Sigmoid colon (tissue), 7 donors: ENCODE results near the gene ATF5. TPM values are rescaled to one million over a fixed set of nuclear protein-coding genes. Genes with fewer than 3 reads are reported as not detected.

Source experiments
- DNase-seq: peaks from one replicate; pipeline ENCODE4 v3.0.0-alpha.2; 2019
- H3K27ac ChIP-seq, 4 donors: fragments of 200-600 bp; sonication (generic); one replicate each; pipeline ENCODE4 v1.5.1; 2016 to 2019; ENCODE audit warnings: mild to moderate bottlenecking in 1 of 4
- H3K27me3 ChIP-seq, 3 donors: fragments of 200-600 bp; sonication (generic); one replicate each; pipeline ENCODE4 v1.5.1; 2019; ENCODE audit warnings: mild to moderate bottlenecking in 1 of 3
- H3K36me3 ChIP-seq, 4 donors: fragments of 200-600 bp; sonication (generic); one replicate each; pipeline ENCODE4 v1.5.1; 2016 to 2019
- H3K4me1 ChIP-seq, 4 donors: fragments of 200-600 bp; sonication (generic); one replicate each; pipeline ENCODE4 v1.5.1; 2017 to 2019
- H3K4me3 ChIP-seq, 4 donors: fragments of 200-600 bp; sonication (generic); one replicate each; pipeline ENCODE4 v1.5.1; 2017 to 2019; ENCODE audit warnings: mild to moderate bottlenecking in 2 of 4, moderate library complexity in 1 of 4
- H3K9me3 ChIP-seq, 4 donors: fragments of 200-600 bp in 3 of 4; sonication (generic) in 3 of 4; one replicate each; pipeline versions ENCODE4 v1.5.1 to v1.6.1; 2013 to 2019
- CTCF ChIP-seq, 4 experiments: fragments of 450-650 bp in 3 of 4; fragments of 200-600 bp in 1 of 4; IDR thresholded peaks; one replicate each; pipeline ENCODE4 v1.5.1; 2016 to 2019; ENCODE audit warnings: antibody characterized with exemption in 4 of 4, mild to moderate bottlenecking in 3 of 4, moderate library complexity in 2 of 4
- EP300 ChIP-seq, 4 donors: sonication (generic); formaldehyde crosslinking; IDR thresholded peaks; one replicate each; pipeline ENCODE4 v1.6.1; 2017; ENCODE audit warnings: antibody characterized with exemption in 4 of 4
- POLR2A ChIP-seq, 2 donors: fragments of 450-650 bp; IDR thresholded peaks; one replicate each; pipeline ENCODE4 v1.6.1; 2016; ENCODE audit warnings: antibody characterized with exemption in 2 of 2, mild to moderate bottlenecking in 2 of 2, moderate library complexity in 2 of 2
- POLR2AphosphoS5 ChIP-seq, 4 donors: sonication (generic); formaldehyde crosslinking; IDR thresholded peaks; one replicate each; pipeline ENCODE4 v1.6.1; 2017; ENCODE audit warnings: antibody characterized with exemption in 4 of 4
- WGBS, 2 donors: extraction: QIAGEN DNeasy Blood & Tissue Kit; methylation state at CpG; one replicate each; pipeline ENCODE4 v1.1.7; 2013; 5-methylcytosine and 5-hydroxymethylcytosine counted together
- intact Hi-C: fragments of 100-400 bp; cut with DNase I; formaldehyde crosslinking; loops from one replicate; pipeline ENCODE4 v1.15.1; 2023
- polyA plus RNA-seq, 3 donors: library from polyadenylated mRNA; stranded (reverse); fragments of 200-250 nt; gene quantifications; one replicate each; pipeline ENCODE4 v1.2.3, GENCODE V29; 2013
- total RNA-seq, 4 donors: library from RNA; depleted of rRNA; stranded (reverse); fragments of >200 nt; gene quantifications; one replicate each; pipeline ENCODE4 v1.1.0, GENCODE V29; 2016
- donor health status: healthy with polysubstance abuse.
- donor health status: Bipolar disorder and iron deficiency.
- donor health status: healthy.

ATF5 gene
- total and polyA plus RNA-seq, 7 donors: 5.3 to 42.3 (median 7.1) TPM

GRCh38 chr19:49920624-49921363 lies 8.2 kb upstream of the ATF5 start:
- no peak for TF ChIP-seq EP300 (IDR thresholded peaks at IDR 0.05)
- no peak for TF ChIP-seq POLR2A (IDR thresholded peaks at IDR 0.05)
- no peak for TF ChIP-seq CTCF (IDR thresholded peaks at IDR 0.05)
- no peak for TF ChIP-seq POLR2AphosphoS5 (IDR thresholded peaks at IDR 0.05)
- peaks cover 4 to 72% (median 14%) of the 10 kb centered on the region in 4 donors for H3K36me3 ChIP-seq
- H3K4me1 ChIP-seq: peaks cover 0 to 15% (median 6%) of the 10 kb centered on the region in 4 donors
- no peaks in the 10 kb centered on the region for H3K27me3 ChIP-seq
- H3K4me3 ChIP-seq: no peak overlapping the region
- 93 to 94% methylated on average over 24 of the region's 24 CpGs for WGBS, 2 donors
- intact Hi-C loops: no loop called here
- no peaks in the 10 kb centered on the region for H3K9me3 ChIP-seq
- DNase-seq: no peak
- no peak overlapping the region for H3K27ac ChIP-seq

- Histone ChIP-seq H3K4me3 (no peak overlapping the region), H3K36me3 (peaks cover 4 to 71% (median 15%) of the 10 kb centered on the region in 4 donors), H3K27me3 (no peaks in the 10 kb centered on the region), H3K27ac (no peak overlapping the region), H3K9me3 (no peaks in the 10 kb centered on the region), H3K4me1 (peaks cover 0 to 18% (median 10%) of the 10 kb centered on the region in 4 donors)
- WGBS, 2 donors: 86 to 87% methylated on average over 22 of the region's 22 CpGs
- TF ChIP-seq CTCF (IDR thresholded peaks at IDR 0.05): no peak
- TF ChIP-seq POLR2A (IDR thresholded peaks at IDR 0.05): no peak
- TF ChIP-seq EP300 (IDR thresholded peaks at IDR 0.05): no peak
- TF ChIP-seq POLR2AphosphoS5 (IDR thresholded peaks at IDR 0.05): no peak
- no peak for DNase-seq
- intact Hi-C loops: no loop called here
These were observed 6.9 kb upstream of the ATF5 start for GRCh38 chr19:49921871-49922795.

GRCh38 chr19:49923055-49924003 lies 5.7 kb upstream of the ATF5 start:
- peaks cover 4 to 67% (median 15%) of the 10 kb centered on the region in 4 donors for H3K36me3 ChIP-seq
- H3K27ac ChIP-seq: no peak overlapping the region
- no peak for TF ChIP-seq POLR2A (IDR thresholded peaks at IDR 0.05)
- TF ChIP-seq EP300 (IDR thresholded peaks at IDR 0.05): no peak
- TF ChIP-seq POLR2AphosphoS5 (IDR thresholded peaks at IDR 0.05): no peak
- no peak for TF ChIP-seq CTCF (IDR thresholded peaks at IDR 0.05)
- H3K4me3 ChIP-seq: no peak overlapping the region
- WGBS, 2 donors: 90 to 91% methylated on average over 31 of the region's 31 CpGs
- no peaks in the 10 kb centered on the region for H3K27me3 ChIP-seq
- H3K4me1 ChIP-seq: peaks cover 0 to 30% (median 22%) of the 10 kb centered on the region in 4 donors
- no peaks in the 10 kb centered on the region for H3K9me3 ChIP-seq
- DNase-seq: no peak
- intact Hi-C loops: no loop called here
